Measurements from ENCODE around the gene ZNF705A.
"Not testable (repeated sequence)": the region's sequence is repeated elsewhere in the genome, so short reads cannot be mapped to it uniquely, and the experiment has no call there.

DNA sequence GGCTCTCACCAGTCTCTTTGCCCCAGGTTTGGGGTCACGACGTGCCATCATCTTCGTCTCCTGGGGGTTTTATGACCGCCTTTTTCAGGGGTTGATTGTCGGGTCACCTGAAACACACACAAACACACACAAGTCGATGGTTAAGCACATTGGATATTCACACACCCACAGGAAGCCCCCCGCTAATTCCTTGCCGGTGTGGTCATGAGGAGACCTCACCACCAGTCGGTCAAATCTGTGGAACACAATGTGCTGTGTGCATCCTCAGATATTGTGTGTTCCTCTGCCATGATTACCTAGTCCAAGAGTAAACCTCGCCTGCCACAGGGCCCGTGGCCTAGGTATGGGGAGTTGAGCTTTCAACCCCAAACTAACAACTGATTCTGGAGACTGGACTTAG is 68.0 kb downstream of the ZNF705A start:
- TF ChIP-seq, protein P1, sequence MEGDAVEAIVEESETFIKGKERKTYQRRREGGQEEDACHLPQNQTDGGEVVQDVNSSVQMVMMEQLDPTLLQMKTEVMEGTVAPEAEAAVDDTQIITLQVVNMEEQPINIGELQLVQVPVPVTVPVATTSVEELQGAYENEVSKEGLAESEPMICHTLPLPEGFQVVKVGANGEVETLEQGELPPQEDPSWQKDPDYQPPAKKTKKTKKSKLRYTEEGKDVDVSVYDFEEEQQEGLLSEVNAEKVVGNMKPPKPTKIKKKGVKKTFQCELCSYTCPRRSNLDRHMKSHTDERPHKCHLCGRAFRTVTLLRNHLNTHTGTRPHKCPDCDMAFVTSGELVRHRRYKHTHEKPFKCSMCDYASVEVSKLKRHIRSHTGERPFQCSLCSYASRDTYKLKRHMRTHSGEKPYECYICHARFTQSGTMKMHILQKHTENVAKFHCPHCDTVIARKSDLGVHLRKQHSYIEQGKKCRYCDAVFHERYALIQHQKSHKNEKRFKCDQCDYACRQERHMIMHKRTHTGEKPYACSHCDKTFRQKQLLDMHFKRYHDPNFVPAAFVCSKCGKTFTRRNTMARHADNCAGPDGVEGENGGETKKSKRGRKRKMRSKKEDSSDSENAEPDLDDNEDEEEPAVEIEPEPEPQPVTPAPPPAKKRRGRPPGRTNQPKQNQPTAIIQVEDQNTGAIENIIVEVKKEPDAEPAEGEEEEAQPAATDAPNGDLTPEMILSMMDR (IDR thresholded peaks at IDR 0.05): not testable (repeated sequence)
- TF ChIP-seq POLR2A (IDR thresholded peaks at IDR 0.05): not testable (repeated sequence)
